Neural cell (in vitro differentiated cells): Measurements from ENCODE around the gene PFKFB4. TPM values are rescaled to one million over a fixed set of nuclear protein-coding genes. Genes with fewer than 3 reads are reported as not detected.

Source experiments
- H2AFZ ChIP-seq: fragments of 200-600, 300-800 bp; sonication (generic), shearing (Covaris generic); 2 replicates; pipeline ENCODE4 v1.6.0; 2014; ENCODE audit warnings: low read depth, mild to moderate bottlenecking, antibody characterized with exemption, low read length, moderate library complexity
- H3F3A ChIP-seq: fragments of 200-600 bp; shearing (Covaris generic); 2 replicates; pipeline ENCODE4 v1.6.1; 2016; ENCODE audit warnings: mild to moderate bottlenecking, moderate library complexity, mixed read lengths, antibody characterized with exemption, low read length; ENCODE audit not compliant: insufficient read depth, poor library complexity, severe bottlenecking
- H3K27ac ChIP-seq: fragments of 200-600, 300-800 bp; sonication (generic), shearing (Covaris generic); 2 replicates; pipeline ENCODE4 v1.5.1; 2014; ENCODE audit warnings: mild to moderate bottlenecking, low read length, moderate library complexity
- H3K27me3 ChIP-seq: fragments of 300-800, 200-600 bp; sonication (generic), shearing (Covaris generic); 2 replicates; pipeline ENCODE4 v1.6.0; 2014; ENCODE audit warnings: mild to moderate bottlenecking, low read depth, low read length, moderate library complexity; ENCODE audit not compliant: insufficient read depth
- H3K36me3 ChIP-seq: fragments of 300-800, 200-600 bp; sonication (generic), shearing (Covaris generic); 2 replicates; pipeline ENCODE4 v1.5.1; 2014; ENCODE audit warnings: mild to moderate bottlenecking, antibody characterized with exemption, low read length, moderate library complexity; ENCODE audit not compliant: insufficient read depth
- H3K4me2 ChIP-seq: fragments of 300-800, 200-600 bp; sonication (generic), shearing (Covaris generic); 2 replicates; pipeline ENCODE4 v1.6.0; 2014; ENCODE audit warnings: mild to moderate bottlenecking, low read length
- H3K4me3 ChIP-seq: fragments of 300-800, 200-600 bp; sonication (generic), shearing (Covaris generic); 2 replicates; pipeline ENCODE4 v1.5.1; 2014; ENCODE audit warnings: mild to moderate bottlenecking, low read length, moderate library complexity
- H3K79me2 ChIP-seq: fragments of 200-600 bp; shearing (Covaris generic); replicated peaks from 2 replicates; pipeline ENCODE4 v1.6.0; 2014; ENCODE audit warnings: mild to moderate bottlenecking, low read length, moderate library complexity; ENCODE audit not compliant: insufficient read depth
- H3K9ac ChIP-seq: fragments of 300-800, 200-600 bp; sonication (generic), shearing (Covaris generic); 2 replicates; pipeline ENCODE4 v1.6.1; 2016; ENCODE audit warnings: mild to moderate bottlenecking, low read length, mixed read lengths
- H3K9me2 ChIP-seq: fragments of 200-600 bp; shearing (Covaris generic); 2 replicates; pipeline ENCODE4 v1.6.1; 2016; ENCODE audit warnings: mild to moderate bottlenecking, low read length, mixed read lengths; ENCODE audit not compliant: insufficient read depth
- H3K9me3 ChIP-seq: fragments of 200-600, 300-800 bp; sonication (generic), shearing (Covaris generic); 2 replicates; pipeline ENCODE4 v1.6.1; 2016; ENCODE audit warnings: mild to moderate bottlenecking, mixed run types, low read length, moderate library complexity, mixed read lengths
- H4K20me1 ChIP-seq: fragments of 200-600 bp; shearing (Covaris generic); 2 replicates; pipeline ENCODE4 v1.6.1; 2016; ENCODE audit warnings: mild to moderate bottlenecking, mixed run types; ENCODE audit not compliant: insufficient read depth
- EP300 ChIP-seq: fragments of 450-650 bp; conservative IDR thresholded peaks from 2 replicates; pipeline ENCODE4 v1.6.1; 2014; ENCODE audit warnings: antibody characterized with exemption, mild to moderate bottlenecking, moderate library complexity; ENCODE audit not compliant: poor library complexity, severe bottlenecking
- EZH2 ChIP-seq: fragments of 200-600, 300-800 bp; shearing (Covaris generic), sonication (generic); IDR thresholded peaks from 2 replicates; pipeline ENCODE4 v1.6.1; 2014; ENCODE audit warnings: antibody characterized with exemption, low read length, borderline replicate concordance, mild to moderate bottlenecking; ENCODE audit not compliant: insufficient read depth, poor library complexity, severe bottlenecking
- MXI1 ChIP-seq: fragments of 450-650 bp; conservative IDR thresholded peaks from 2 replicates; pipeline ENCODE4 v1.6.1; 2014; ENCODE audit warnings: antibody characterized with exemption, mild to moderate bottlenecking; ENCODE audit not compliant: poor library complexity, severe bottlenecking
- POLR2AphosphoS5 ChIP-seq: IDR thresholded peaks from 2 replicates; pipeline ENCODE4 v1.6.1; 2012
- RAD21 ChIP-seq: fragments of 450-650 bp; conservative IDR thresholded peaks from 2 replicates; pipeline ENCODE4 v1.6.1; 2014; ENCODE audit warnings: antibody characterized with exemption, mild to moderate bottlenecking, moderate library complexity
- SMC3 ChIP-seq: fragments of 450-650 bp; conservative IDR thresholded peaks from 2 replicates; pipeline ENCODE4 v1.6.1; 2014; ENCODE audit warnings: antibody characterized with exemption, mild to moderate bottlenecking, moderate library complexity; ENCODE audit not compliant: poor library complexity
- TAF1 ChIP-seq: IDR thresholded peaks from 2 replicates; pipeline ENCODE4 v1.6.1; 2012; ENCODE audit warnings: low read depth
- polyA plus RNA-seq: library from polyadenylated mRNA; depleted of rRNA; stranded (reverse); fragments of >200 nt; gene quantifications from 2 replicates; pipeline ENCODE4 v1.2.3, GENCODE V29; 2014
- TF ChIP-seq, protein P1 (sequence below): fragments of 450-650 bp; IDR thresholded peaks from 2 replicates; pipeline ENCODE4 v1.5.1; 2014; ENCODE audit warnings: antibody characterized with exemption, mild to moderate bottlenecking, moderate library complexity; ENCODE audit not compliant: poor library complexity, severe bottlenecking
- TF ChIP-seq, protein P2 (sequence below): IDR thresholded peaks from 2 replicates; pipeline ENCODE4 v1.6.1; 2012; ENCODE audit warnings: borderline replicate concordance

PFKFB4 gene
- polyA plus RNA-seq, 1 donor from 2014 or later = 29.4 TPM

DNA sequence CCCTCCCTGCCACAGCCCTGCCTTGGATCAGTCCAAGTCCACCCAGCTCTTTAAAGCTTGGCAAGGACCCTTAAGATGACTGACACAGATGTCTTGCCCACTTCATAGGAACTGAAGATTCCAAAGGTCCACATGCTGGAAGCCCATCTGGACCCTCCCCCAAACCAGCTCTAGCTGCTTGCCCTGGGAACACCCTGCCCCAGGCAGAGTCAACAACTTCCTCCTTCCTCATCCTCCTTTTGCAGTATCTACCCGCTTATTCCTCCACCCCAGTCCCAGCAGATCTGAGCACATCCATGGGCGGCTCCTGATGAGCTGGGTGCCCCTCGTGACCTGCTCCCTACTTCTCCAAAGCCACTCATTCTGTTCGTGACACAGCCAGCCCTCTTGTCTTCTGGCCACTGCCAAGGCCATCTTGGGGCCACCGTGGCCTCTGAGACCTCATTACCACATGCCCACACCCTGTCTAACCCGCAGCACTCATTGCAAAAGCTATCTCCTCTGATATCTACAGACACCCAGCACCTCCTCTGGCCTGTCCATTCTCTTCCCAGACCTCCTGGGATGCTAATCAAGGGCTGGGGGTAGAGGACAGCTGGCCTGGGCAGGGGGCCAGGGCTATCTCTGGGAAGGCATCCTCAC, 2.0 kb upstream of the PFKFB4 start:
- Histone ChIP-seq H3K79me2 (no peaks in the 10 kb centered on the region), H3K9me2 (no peaks in the 10 kb centered on the region), H3K36me3 (no peaks in the 10 kb centered on the region), H3F3A (no peaks in the 10 kb centered on the region), H3K4me3 (no peak overlapping the region), H3K27me3 (no peaks in the 10 kb centered on the region), H4K20me1 (no peaks in the 10 kb centered on the region), H3K9me3 (no peaks in the 10 kb centered on the region), H3K27ac (no peak overlapping the region), H3K9ac (no peak overlapping the region), H2AFZ (no peak overlapping the region), H3K4me2 (no peak overlapping the region)
- TF ChIP-seq POLR2AphosphoS5 = no peak
- TF ChIP-seq, protein P1, sequence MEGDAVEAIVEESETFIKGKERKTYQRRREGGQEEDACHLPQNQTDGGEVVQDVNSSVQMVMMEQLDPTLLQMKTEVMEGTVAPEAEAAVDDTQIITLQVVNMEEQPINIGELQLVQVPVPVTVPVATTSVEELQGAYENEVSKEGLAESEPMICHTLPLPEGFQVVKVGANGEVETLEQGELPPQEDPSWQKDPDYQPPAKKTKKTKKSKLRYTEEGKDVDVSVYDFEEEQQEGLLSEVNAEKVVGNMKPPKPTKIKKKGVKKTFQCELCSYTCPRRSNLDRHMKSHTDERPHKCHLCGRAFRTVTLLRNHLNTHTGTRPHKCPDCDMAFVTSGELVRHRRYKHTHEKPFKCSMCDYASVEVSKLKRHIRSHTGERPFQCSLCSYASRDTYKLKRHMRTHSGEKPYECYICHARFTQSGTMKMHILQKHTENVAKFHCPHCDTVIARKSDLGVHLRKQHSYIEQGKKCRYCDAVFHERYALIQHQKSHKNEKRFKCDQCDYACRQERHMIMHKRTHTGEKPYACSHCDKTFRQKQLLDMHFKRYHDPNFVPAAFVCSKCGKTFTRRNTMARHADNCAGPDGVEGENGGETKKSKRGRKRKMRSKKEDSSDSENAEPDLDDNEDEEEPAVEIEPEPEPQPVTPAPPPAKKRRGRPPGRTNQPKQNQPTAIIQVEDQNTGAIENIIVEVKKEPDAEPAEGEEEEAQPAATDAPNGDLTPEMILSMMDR = no peak
- no peak for TF ChIP-seq MXI1
- TF ChIP-seq SMC3 = no peak
- TF ChIP-seq EZH2 = no peak
- no peak for TF ChIP-seq EP300
- TF ChIP-seq, protein P2, sequence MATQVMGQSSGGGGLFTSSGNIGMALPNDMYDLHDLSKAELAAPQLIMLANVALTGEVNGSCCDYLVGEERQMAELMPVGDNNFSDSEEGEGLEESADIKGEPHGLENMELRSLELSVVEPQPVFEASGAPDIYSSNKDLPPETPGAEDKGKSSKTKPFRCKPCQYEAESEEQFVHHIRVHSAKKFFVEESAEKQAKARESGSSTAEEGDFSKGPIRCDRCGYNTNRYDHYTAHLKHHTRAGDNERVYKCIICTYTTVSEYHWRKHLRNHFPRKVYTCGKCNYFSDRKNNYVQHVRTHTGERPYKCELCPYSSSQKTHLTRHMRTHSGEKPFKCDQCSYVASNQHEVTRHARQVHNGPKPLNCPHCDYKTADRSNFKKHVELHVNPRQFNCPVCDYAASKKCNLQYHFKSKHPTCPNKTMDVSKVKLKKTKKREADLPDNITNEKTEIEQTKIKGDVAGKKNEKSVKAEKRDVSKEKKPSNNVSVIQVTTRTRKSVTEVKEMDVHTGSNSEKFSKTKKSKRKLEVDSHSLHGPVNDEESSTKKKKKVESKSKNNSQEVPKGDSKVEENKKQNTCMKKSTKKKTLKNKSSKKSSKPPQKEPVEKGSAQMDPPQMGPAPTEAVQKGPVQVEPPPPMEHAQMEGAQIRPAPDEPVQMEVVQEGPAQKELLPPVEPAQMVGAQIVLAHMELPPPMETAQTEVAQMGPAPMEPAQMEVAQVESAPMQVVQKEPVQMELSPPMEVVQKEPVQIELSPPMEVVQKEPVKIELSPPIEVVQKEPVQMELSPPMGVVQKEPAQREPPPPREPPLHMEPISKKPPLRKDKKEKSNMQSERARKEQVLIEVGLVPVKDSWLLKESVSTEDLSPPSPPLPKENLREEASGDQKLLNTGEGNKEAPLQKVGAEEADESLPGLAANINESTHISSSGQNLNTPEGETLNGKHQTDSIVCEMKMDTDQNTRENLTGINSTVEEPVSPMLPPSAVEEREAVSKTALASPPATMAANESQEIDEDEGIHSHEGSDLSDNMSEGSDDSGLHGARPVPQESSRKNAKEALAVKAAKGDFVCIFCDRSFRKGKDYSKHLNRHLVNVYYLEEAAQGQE = no peak
- TF ChIP-seq RAD21 = no peak
- no peak for TF ChIP-seq TAF1

DNA sequence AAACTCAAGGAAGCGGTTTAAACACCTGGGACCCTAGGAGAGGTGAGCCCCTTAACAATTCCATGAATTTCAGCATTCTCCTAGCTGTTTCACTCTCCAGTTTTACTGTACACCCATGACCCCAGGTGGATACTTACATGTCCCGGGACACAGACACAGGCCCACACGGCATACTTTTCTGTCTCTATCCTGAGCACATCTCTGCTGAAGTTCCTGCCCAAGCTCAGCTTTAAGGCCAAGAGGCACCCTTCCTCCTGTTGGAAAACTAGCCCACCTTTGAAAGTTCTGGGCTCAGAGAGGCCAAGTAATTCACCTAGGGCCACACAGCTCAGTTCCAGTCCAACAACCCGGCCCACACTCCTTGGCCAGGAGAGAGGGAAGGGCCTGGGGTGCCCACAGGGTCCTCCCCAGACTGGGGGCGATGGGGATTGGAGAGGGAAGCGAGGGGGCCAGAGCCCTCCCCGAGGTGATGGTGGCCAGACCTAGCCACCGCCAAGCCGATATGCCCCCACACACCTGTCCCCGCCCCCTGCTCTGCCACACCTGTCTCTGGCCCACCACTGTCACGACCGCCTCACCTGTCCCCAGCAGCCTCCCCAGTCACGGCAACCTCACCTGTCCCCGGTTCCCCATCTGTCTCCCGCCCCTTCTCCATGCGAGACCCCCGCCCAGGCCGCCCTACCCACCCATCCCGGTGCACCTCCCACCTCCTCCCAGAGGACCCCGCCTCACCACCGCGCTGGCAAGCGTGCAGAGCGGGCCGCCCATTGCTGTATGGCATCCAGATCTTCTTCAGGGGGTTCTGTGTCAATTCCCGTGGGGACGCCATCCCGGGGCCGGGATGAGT, 431 bp downstream of the PFKFB4 start:
- Histone ChIP-seq H2AFZ (peak overlapping the region; percentile 80), H3K4me3 (peak overlapping the region; percentile 74), H3K9me2 (no peaks in the 10 kb centered on the region), H3F3A (no peaks in the 10 kb centered on the region), H3K36me3 (no peaks in the 10 kb centered on the region), H3K9ac (peak overlapping the region; percentile 77), H3K79me2 (no peaks in the 10 kb centered on the region), H4K20me1 (no peaks in the 10 kb centered on the region), H3K27me3 (no peaks in the 10 kb centered on the region), H3K27ac (peak overlapping the region; percentile 46), H3K9me3 (no peaks in the 10 kb centered on the region), H3K4me2 (peak overlapping the region; percentile 62)
- peak; percentile 9 for TF ChIP-seq MXI1
- TF ChIP-seq EP300 = no peak
